ENCODE data around the gene GPAT3.

- TF ChIP-seq CTCF (IDR thresholded peaks at IDR 0.05; ENCODE audit: low read depth, low read length, poor library complexity, severe bottlenecking) (no peak), EZH2phosphoT487 (IDR thresholded peaks at IDR 0.05; ENCODE audit: borderline replicate concordance, low read length) (no peak)
Measured at GRCh38 chr4:83504996-83505395, 30.9 kb upstream of the GPAT3 start.
